Measurements from ENCODE around the gene KSR1.

The KSR1 gene

DNA sequence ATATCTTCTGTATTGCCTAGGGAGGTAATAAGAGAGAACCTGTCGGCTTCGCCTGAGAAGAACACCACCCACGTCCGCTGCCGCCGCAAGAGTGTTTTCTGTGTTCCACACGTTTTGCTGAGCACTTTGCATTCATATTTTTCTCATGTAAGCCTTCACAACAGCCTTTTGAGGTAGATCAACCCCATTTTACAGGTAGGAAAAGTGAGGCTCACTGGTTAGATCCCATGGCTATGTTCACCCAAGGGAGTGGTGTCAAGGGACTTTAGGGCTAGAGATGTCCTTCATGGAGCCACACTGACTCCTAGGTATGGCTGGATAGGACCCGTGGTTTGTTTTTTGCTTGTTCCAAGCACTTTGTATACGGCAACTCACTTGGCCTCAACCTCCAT lies 87.7 kb downstream of the KSR1 start:
- H3K4me3 ChIP-seq (ENCODE audit: low read depth in 1 of 2, low read length in 2 of 2): no peak overlapping the region
- H3K4me1 ChIP-seq (ENCODE audit: control insufficient read depth in 1 of 2, insufficient read depth in 2 of 2, low read length in 2 of 2): peaks cover 10 to 25% of the 10 kb centered on the region in 2 donors
- no peaks in the 10 kb centered on the region for H3K9me3 ChIP-seq (ENCODE audit: control insufficient read depth in 1 of 2, low read length in 2 of 2)
- no peaks in the 10 kb centered on the region for H3K36me3 ChIP-seq (ENCODE audit: control insufficient read depth in 1 of 2, insufficient read depth in 2 of 2, low read length in 2 of 2)
- no peaks in the 10 kb centered on the region for H3K27me3 ChIP-seq (ENCODE audit: low read depth, low read length)
- H3K27ac ChIP-seq (ENCODE audit: low read length): no peak overlapping the region

DNA sequence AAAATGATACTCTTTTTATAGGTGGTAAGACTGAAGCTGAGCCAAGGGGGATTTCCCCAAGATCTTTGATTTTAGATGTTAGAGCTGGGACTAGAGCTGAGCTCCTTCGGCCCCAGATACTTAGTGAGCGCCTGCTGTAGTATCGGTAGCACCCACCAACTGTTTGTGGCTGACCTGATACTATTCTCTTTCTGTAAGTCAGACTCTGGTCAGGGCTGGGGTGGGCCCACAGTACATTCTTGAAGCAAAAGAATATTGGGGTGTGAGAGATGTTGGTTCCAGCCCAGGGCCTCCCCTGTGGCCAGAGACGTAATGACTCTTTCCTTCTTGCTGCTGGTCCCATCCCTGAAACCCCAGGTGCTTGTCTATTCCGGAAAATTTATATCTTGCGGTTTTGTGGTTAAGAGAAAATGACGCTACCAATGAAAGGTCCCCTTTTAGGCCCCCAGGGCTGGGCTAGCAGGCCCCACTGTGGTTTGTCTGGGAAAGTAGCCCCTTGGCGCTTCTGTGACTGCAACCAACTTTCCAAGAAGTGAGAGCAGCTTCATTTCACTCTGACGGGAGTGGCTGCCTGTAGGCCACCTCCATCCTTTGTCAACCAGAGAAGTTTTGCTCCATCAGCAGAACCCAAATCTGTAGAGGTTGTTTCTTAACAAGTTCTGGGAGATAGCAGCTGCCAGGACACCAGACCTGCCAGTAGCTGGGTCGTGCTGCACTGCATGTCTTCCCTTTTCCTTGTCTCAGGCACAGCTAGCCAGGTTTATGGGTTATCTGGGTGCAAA lies 88.3 kb downstream of the KSR1 start:
- no peak overlapping the region for H3K27ac ChIP-seq (ENCODE audit: low read length)
- H3K4me3 ChIP-seq (ENCODE audit: low read depth in 1 of 2, low read length in 2 of 2): no peak overlapping the region
- H3K9me3 ChIP-seq (ENCODE audit: control insufficient read depth in 1 of 2, low read length in 2 of 2): no peaks in the 10 kb centered on the region
- peaks cover 14 to 27% of the 10 kb centered on the region in 2 donors for H3K4me1 ChIP-seq (ENCODE audit: control insufficient read depth in 1 of 2, insufficient read depth in 2 of 2, low read length in 2 of 2)
- no peaks in the 10 kb centered on the region for H3K36me3 ChIP-seq (ENCODE audit: control insufficient read depth in 1 of 2, insufficient read depth in 2 of 2, low read length in 2 of 2)
- no peaks in the 10 kb centered on the region for H3K27me3 ChIP-seq (ENCODE audit: low read depth, low read length)

DNA sequence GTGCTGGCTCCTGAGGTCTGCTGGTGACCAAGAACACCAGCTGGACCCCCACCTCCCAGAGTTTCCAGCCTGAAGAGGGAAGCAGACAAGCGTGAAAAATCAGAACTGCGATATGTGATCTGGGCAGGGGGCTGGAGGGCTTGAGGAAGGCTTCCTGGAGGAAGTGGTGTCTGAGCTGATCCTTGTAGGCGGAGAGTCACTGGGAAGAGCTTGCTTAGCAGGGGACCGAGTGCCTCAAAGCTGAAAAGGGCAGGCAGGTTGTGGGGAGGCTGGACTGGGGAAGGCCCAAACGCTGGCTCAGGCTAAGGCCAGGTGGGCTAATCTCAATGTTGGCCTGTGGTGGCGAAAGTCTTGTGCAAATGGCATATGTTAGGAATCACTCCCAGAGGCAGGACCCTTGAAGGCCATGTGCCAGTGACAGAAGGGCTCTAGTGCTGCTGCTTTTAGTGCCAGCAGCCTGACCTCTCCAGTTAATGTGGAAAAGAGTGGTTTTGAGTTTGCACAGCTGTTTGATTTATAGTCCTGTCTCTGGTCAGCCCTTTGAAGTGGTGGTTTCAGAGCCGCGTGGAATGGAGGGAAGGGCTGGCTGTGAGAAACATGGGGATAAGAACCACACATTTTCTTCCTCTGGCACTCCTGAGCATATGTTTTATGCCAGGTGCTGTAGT lies 89.4 kb downstream of the KSR1 start:
- Histone ChIP-seq H3K4me3 (ENCODE audit: low read depth in 1 of 2, low read length in 2 of 2) (no peak overlapping the region), H3K9me3 (ENCODE audit: control insufficient read depth in 1 of 2, low read length in 2 of 2) (no peaks in the 10 kb centered on the region), H3K4me1 (ENCODE audit: control insufficient read depth in 1 of 2, insufficient read depth in 2 of 2, low read length in 2 of 2) (peaks cover 8 to 21% of the 10 kb centered on the region in 2 donors), H3K27ac (ENCODE audit: low read length) (no peak overlapping the region), H3K36me3 (ENCODE audit: control insufficient read depth in 1 of 2, insufficient read depth in 2 of 2, low read length in 2 of 2) (no peaks in the 10 kb centered on the region), H3K27me3 (ENCODE audit: low read depth, low read length) (no peaks in the 10 kb centered on the region)

DNA sequence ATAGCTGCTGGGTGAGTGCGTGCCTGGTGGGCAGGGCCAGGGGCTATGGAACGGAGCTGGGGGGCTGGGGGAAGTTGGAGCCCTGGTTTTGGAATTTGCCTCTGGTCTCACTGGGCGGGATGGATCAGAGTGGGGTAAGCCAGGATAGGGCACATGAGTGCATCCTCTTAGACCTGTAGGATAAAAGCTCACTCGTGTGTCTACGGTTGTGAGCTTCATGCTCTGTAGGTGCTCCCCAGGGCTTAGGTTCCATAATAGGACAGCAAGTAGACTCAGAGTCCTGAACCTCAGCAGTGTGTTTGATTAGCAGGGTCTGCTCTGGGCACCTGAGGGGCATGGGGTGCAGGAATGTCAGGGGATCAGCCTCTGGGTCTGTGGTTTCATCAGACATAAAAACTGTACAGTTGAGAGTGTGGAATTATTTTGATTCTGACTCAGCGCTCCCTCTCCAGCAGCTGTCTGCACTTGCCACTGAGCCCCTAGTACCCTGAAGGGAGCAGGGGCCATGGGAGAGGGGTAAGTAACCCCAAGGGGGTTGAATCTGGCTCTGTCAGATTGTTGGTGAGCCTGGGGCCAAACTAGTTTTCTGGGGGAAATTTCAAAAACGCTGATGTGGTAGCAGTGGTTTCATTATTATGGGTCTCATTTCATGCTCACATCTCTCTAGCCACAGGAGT lies 90.5 kb downstream of the KSR1 start:
- no peaks in the 10 kb centered on the region for H3K36me3 ChIP-seq (ENCODE audit: control insufficient read depth in 1 of 2, insufficient read depth in 2 of 2, low read length in 2 of 2)
- H3K4me3 ChIP-seq (ENCODE audit: low read depth in 1 of 2, low read length in 2 of 2): no peak overlapping the region
- no peaks in the 10 kb centered on the region for H3K27me3 ChIP-seq (ENCODE audit: low read depth, low read length)
- no peak overlapping the region for H3K27ac ChIP-seq (ENCODE audit: low read length)
- H3K9me3 ChIP-seq (ENCODE audit: control insufficient read depth in 1 of 2, low read length in 2 of 2): no peaks in the 10 kb centered on the region
- H3K4me1 ChIP-seq (ENCODE audit: control insufficient read depth in 1 of 2, insufficient read depth in 2 of 2, low read length in 2 of 2): peaks cover 8 to 17% of the 10 kb centered on the region in 2 donors

DNA sequence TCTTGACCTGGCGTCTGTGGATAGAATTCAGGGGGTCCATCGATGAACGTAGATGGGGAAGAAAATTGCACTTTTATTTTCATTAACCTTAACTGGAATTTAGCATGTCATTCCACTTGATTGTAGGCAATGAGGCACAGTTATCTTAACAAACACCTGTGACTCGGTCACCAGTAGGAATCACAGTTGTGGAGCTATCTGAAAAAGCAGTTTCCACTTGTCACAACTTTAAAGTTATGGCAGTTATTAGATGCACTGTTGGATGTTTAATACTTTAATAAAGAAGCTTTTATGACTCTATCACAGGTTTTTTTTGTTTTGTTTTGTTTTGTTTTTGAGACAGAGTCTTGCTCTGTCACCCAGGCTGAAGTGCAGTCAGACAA lies 91.0 kb downstream of the KSR1 start:
- Histone ChIP-seq H3K27ac (ENCODE audit: low read length) (no peak overlapping the region), H3K36me3 (ENCODE audit: control insufficient read depth in 1 of 2, insufficient read depth in 2 of 2, low read length in 2 of 2) (no peaks in the 10 kb centered on the region), H3K4me3 (ENCODE audit: low read depth in 1 of 2, low read length in 2 of 2) (no peak overlapping the region), H3K4me1 (ENCODE audit: control insufficient read depth in 1 of 2, insufficient read depth in 2 of 2, low read length in 2 of 2) (peaks cover 8 to 17% of the 10 kb centered on the region in 2 donors), H3K27me3 (ENCODE audit: low read depth, low read length) (no peaks in the 10 kb centered on the region), H3K9me3 (ENCODE audit: control insufficient read depth in 1 of 2, low read length in 2 of 2) (no peaks in the 10 kb centered on the region)

DNA sequence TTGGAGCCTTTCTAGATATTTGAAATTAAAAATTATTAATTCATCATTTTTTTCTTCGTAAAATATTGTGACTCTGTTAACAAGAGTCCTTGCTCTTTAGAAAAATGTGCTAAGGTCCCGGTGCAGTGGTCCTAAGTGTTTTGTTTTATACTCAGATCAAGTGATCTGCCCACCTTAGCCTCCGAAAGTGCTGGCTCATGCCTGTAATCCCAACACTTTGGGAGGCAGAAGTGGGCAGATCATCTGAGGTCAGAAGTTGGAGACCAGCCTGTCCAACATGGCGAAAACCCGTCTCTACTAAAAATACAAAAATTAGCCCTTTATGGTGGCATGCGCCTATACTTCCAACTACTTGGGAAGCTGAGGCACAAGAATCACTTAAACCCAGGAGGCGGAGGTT lies 92.1 kb downstream of the KSR1 start:
- H3K27me3 ChIP-seq (ENCODE audit: low read depth, low read length): no peaks in the 10 kb centered on the region
- H3K4me1 ChIP-seq (ENCODE audit: control insufficient read depth in 1 of 2, insufficient read depth in 2 of 2, low read length in 2 of 2): peaks cover 15 to 17% of the 10 kb centered on the region in 2 donors
- no peak overlapping the region for H3K27ac ChIP-seq (ENCODE audit: low read length)
- H3K9me3 ChIP-seq (ENCODE audit: control insufficient read depth in 1 of 2, low read length in 2 of 2): no peaks in the 10 kb centered on the region
- H3K36me3 ChIP-seq (ENCODE audit: control insufficient read depth in 1 of 2, insufficient read depth in 2 of 2, low read length in 2 of 2): no peaks in the 10 kb centered on the region
- no peak overlapping the region for H3K4me3 ChIP-seq (ENCODE audit: low read depth in 1 of 2, low read length in 2 of 2)

DNA sequence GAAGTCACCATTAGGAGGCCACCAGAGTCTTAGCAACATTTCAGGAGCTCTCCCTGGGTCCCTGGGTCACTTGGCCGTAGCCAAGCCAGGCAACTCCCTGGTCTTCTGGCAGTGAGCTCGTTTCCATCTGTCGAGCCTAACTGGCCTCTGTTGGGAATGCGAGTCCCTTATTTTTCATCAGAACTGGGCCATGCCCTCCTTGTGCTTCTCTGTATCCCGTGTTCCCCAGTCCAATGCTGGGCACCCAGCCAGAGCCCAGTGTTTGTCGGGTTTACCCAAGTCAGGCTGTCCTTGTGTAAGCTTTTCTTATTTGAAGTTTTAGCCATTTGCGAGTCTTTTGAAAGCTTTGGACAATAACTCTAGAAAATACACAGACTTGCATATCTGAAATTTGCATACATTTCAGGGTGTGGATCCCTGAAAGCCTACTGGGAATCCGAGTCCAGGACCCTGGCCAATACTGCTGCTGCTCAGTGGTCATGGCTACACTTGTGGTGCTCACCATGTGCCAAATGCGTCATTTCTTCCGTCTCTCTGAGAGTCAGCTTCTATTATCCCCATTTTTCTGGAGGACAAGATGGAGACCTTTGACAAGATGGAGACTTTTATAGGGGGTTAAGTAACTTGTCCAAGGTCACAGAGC lies 93.1 kb downstream of the KSR1 start:
- Histone ChIP-seq H3K36me3 (ENCODE audit: control insufficient read depth in 1 of 2, insufficient read depth in 2 of 2, low read length in 2 of 2) (no peaks in the 10 kb centered on the region), H3K27ac (ENCODE audit: low read length) (no peak overlapping the region), H3K4me1 (ENCODE audit: control insufficient read depth in 1 of 2, insufficient read depth in 2 of 2, low read length in 2 of 2) (peaks cover 15 to 17% of the 10 kb centered on the region in 2 donors), H3K9me3 (ENCODE audit: control insufficient read depth in 1 of 2, low read length in 2 of 2) (no peaks in the 10 kb centered on the region), H3K27me3 (ENCODE audit: low read depth, low read length) (no peaks in the 10 kb centered on the region), H3K4me3 (ENCODE audit: low read depth in 1 of 2, low read length in 2 of 2) (no peak overlapping the region)

DNA sequence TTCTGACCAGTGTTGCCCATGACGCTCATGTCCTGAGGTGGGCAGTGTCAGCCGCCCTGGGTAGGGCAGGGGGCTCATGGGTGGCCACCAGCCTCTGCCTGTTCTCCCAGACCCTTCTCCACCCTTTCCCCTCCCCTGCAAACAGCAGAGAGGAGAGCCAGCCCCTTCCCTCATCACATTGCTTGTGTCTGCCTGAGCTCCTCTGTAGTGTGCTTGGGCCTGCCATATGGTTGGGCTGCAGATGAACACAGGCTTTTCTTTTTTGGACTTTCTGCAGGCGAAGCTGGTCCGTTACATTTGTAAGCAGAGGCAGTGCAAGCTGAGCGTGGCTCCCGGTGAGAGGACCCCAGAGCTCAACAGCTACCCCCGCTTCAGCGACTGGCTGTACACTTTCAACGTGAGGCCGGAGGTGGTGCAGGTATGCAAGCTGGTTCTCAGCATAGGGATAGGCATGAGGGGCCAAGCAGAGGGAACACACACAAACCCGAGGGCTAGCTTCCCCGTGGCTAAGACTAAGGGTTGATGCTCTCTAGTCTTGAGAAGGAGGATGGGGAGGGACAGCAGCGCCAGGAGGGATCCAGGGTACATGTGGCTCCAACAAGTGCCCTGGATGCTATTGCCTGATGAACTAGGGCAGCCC lies 94.2 kb downstream of the KSR1 start:
- H3K9me3 ChIP-seq (ENCODE audit: control insufficient read depth in 1 of 2, low read length in 2 of 2): no peaks in the 10 kb centered on the region
- H3K27me3 ChIP-seq (ENCODE audit: low read depth, low read length): no peaks in the 10 kb centered on the region
- no peak overlapping the region for H3K4me3 ChIP-seq (ENCODE audit: low read depth in 1 of 2, low read length in 2 of 2)
- H3K36me3 ChIP-seq (ENCODE audit: control insufficient read depth in 1 of 2, insufficient read depth in 2 of 2, low read length in 2 of 2): no peaks in the 10 kb centered on the region
- peaks cover 17 to 24% of the 10 kb centered on the region in 2 donors for H3K4me1 ChIP-seq (ENCODE audit: control insufficient read depth in 1 of 2, insufficient read depth in 2 of 2, low read length in 2 of 2)
- H3K27ac ChIP-seq (ENCODE audit: low read length): no peak overlapping the region

DNA sequence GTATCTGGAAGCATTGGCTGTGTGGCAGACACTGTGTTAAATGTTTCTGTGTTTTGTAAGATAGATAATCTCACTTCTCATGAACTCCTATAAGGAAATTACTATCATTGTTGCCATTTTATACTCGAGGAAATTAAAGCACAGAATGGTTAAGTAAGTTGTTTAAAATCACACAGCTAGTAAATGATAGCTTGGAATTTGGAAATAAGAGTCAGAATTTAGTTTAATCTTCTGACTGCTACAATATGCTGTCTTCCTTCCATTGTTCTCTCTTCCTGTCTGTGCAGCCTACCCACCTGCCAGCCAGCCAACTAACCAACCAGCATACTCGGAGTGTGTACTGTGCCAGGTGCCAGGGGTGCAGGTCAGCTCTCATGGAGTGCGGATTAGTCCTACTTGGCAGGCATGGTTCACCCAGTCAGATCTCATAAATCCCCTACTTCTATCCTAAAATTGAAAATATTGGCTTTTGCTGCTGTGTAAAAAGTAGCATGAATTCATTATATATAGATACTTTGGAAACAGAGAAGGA lies 94.8 kb downstream of the KSR1 start:
- H3K9me3 ChIP-seq (ENCODE audit: control insufficient read depth in 1 of 2, low read length in 2 of 2): no peaks in the 10 kb centered on the region
- no peak overlapping the region for H3K27ac ChIP-seq (ENCODE audit: low read length)
- no peaks in the 10 kb centered on the region for H3K36me3 ChIP-seq (ENCODE audit: control insufficient read depth in 1 of 2, insufficient read depth in 2 of 2, low read length in 2 of 2)
- H3K27me3 ChIP-seq (ENCODE audit: low read depth, low read length): no peaks in the 10 kb centered on the region
- peaks cover 11 to 24% of the 10 kb centered on the region in 2 donors for H3K4me1 ChIP-seq (ENCODE audit: control insufficient read depth in 1 of 2, insufficient read depth in 2 of 2, low read length in 2 of 2)
- no peak overlapping the region for H3K4me3 ChIP-seq (ENCODE audit: low read depth in 1 of 2, low read length in 2 of 2)

DNA sequence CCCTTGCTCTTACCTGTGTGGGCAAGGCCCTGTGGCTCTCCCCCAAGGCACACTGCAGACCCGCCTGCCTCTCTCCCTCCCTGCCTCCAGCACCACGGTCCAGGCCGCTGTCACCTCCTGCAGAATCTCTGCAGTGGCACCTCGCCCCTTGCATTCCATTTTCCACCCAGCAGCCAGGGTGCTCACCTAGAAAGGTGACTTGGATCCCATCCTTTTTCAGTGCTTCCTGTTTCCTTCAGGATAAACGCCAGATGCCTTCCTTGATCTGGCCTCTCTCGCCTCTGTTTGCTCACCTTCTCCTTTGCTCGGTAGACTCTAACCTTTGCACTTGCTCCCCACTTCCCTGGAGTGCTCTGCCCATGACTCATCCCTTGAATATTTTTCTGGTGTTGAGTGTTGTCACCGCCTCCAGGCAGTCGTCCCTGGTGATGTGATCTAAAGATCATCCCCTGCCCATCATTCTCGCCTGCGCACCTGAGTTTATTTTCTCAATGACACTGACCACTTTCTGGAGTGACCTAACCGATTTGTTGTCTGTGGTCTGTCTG lies 95.5 kb downstream of the KSR1 start:
- no peaks in the 10 kb centered on the region for H3K9me3 ChIP-seq (ENCODE audit: control insufficient read depth in 1 of 2, low read length in 2 of 2)
- H3K36me3 ChIP-seq (ENCODE audit: control insufficient read depth in 1 of 2, insufficient read depth in 2 of 2, low read length in 2 of 2): no peaks in the 10 kb centered on the region
- no peaks in the 10 kb centered on the region for H3K27me3 ChIP-seq (ENCODE audit: low read depth, low read length)
- H3K27ac ChIP-seq (ENCODE audit: low read length): no peak overlapping the region
- no peak overlapping the region for H3K4me3 ChIP-seq (ENCODE audit: low read depth in 1 of 2, low read length in 2 of 2)
- peaks cover 9 to 24% of the 10 kb centered on the region in 2 donors for H3K4me1 ChIP-seq (ENCODE audit: control insufficient read depth in 1 of 2, insufficient read depth in 2 of 2, low read length in 2 of 2)
